Mesendoderm (in vitro differentiated cells): ENCODE data around the gene SENP3.

Source experiments
- DNase-seq: peaks from one replicate; pipeline ENCODE4 v3.0.0; 2013
- H2AK5ac ChIP-seq: 2 replicates; pipeline ENCODE4 v1.6.1; 2013; ENCODE audit warnings: low read length, inconsistent platforms
- H2BK120ac ChIP-seq: 2 replicates; pipeline ENCODE4 v1.6.1; 2013; ENCODE audit warnings: low read depth, mild to moderate bottlenecking, low read length, moderate library complexity, mixed read lengths
- H2BK15ac ChIP-seq: replicated peaks from 2 replicates; pipeline ENCODE4 v1.6.1; 2013; ENCODE audit warnings: low read depth, mild to moderate bottlenecking, moderate library complexity
- H2BK5ac ChIP-seq: 2 replicates; pipeline ENCODE4 v1.6.1; 2013; ENCODE audit warnings: low read length, inconsistent platforms
- H3K18ac ChIP-seq: 2 replicates; pipeline ENCODE4 v1.6.1; 2013; ENCODE audit warnings: mild to moderate bottlenecking, low read length, mixed read lengths
- H3K23ac ChIP-seq: one replicate; pipeline ENCODE4 v1.6.1; 2013; ENCODE audit warnings: low read length
- H3K27ac ChIP-seq: 2 replicates; pipeline ENCODE4 v1.5.1; 2013; ENCODE audit warnings: low read depth, mild to moderate bottlenecking, inconsistent platforms, low read length, moderate library complexity
- H3K27me3 ChIP-seq: 2 replicates; pipeline ENCODE4 v1.6.1; 2013; ENCODE audit warnings: low read length, control low read depth, mild to moderate bottlenecking, inconsistent platforms; ENCODE audit not compliant: insufficient read depth, poor library complexity
- H3K36me3 ChIP-seq: 2 replicates; pipeline ENCODE4 v1.6.1; 2013; ENCODE audit warnings: low read length, inconsistent platforms; ENCODE audit not compliant: control insufficient read depth, insufficient read depth
- H3K4ac ChIP-seq: one replicate; pipeline ENCODE4 v1.6.1; 2013; ENCODE audit warnings: low read depth, mild to moderate bottlenecking, low read length, moderate library complexity
- H3K4me1 ChIP-seq: 2 replicates; pipeline ENCODE4 v1.6.1; 2013; ENCODE audit warnings: low read depth, low read length, inconsistent platforms; ENCODE audit not compliant: control insufficient read depth
- H3K4me2 ChIP-seq: 2 replicates; pipeline ENCODE4 v1.6.1; 2013; ENCODE audit warnings: low read length
- H3K4me3 ChIP-seq: 2 replicates; pipeline ENCODE4 v1.5.1; 2013; ENCODE audit warnings: mild to moderate bottlenecking, low read length
- H3K56ac ChIP-seq: one replicate; pipeline ENCODE4 v1.6.1; 2013; ENCODE audit warnings: low read length
- H3K79me1 ChIP-seq: 2 replicates; pipeline ENCODE4 v1.6.1; 2013; ENCODE audit warnings: low read length, inconsistent platforms
- H3K79me2 ChIP-seq: 2 replicates; pipeline ENCODE4 v1.6.1; 2013; ENCODE audit warnings: mild to moderate bottlenecking, low read length; ENCODE audit not compliant: control insufficient read depth, insufficient read depth
- H3K9ac ChIP-seq: 2 replicates; pipeline ENCODE4 v1.6.1; 2013; ENCODE audit warnings: low read length, inconsistent platforms
- H4K5ac ChIP-seq: one replicate; pipeline ENCODE4 v1.6.1; 2013; ENCODE audit warnings: low read length
- H4K8ac ChIP-seq: one replicate; pipeline ENCODE4 v1.6.1; 2013; ENCODE audit warnings: low read depth, mild to moderate bottlenecking, control low read depth, low read length, moderate library complexity
- WGBS: extraction: QIAGEN DNeasy Blood & Tissue Kit; methylation state at CpG from one replicate; pipeline ENCODE4 v1.1.7; 2013; ENCODE audit warnings: low lambda C conversion rate, missing lambda C conversion rate; ENCODE audit not compliant: insufficient coverage; ENCODE audit errors: extremely low coverage; 5-methylcytosine and 5-hydroxymethylcytosine counted together

SENP3 gene

DNA sequence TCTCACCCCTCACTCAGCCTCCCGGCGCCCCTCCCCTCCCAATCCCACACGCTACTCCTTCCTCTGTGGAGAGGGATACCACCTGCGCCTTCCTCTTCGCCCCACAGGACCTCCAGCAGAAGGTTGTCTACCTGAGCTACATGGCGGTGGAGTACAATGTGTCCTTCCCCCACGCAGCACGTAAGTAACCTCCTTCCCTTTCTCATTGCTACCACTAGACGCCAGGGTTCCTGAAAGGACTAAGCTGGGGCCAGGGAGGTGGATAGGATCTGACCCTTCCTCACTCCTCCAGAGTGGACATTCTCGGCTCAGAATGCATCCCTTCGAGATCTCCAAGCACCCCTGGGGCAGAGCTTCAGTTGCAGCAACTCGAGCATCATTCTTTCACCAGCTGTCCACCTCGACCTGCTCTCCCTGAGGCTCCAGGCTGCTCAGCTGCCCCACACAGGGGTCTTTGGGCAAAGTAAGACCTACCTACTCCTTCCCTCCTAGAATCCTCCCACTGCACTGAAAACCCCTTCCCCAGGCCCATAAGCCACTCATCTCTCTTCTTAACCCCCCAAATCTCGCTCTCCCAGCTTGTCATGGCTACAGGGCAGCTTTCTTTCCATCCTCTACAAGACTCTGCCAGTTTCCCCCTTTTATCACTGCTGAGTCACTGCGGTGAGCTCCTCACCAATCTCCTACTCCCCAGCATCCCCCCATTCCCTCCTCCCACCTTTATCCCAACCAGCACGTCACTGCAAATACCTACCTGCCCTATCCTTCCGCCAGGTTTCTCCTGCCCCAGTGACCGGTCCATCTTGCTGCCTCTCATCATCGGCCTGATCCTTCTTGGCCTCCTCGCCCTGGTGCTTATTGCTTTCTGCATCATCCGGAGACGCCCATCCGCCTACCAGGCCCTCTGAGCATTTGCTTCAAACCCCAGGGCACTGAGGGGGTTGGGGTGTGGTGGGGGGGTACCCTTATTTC lies 19.2 kb downstream of the SENP3 start:
- no peak overlapping the region for H3K18ac ChIP-seq
- peaks cover 20% of the 10 kb centered on the region for H3K36me3 ChIP-seq
- H3K9ac ChIP-seq: no peak overlapping the region
- peaks cover 14% of the 10 kb centered on the region for H3K79me1 ChIP-seq
- H3K27me3 ChIP-seq: no peaks in the 10 kb centered on the region
- H4K5ac ChIP-seq: no peak overlapping the region
- no peak overlapping the region for H2AK5ac ChIP-seq
- H3K23ac ChIP-seq: no peak overlapping the region
- no peak overlapping the region for H2BK15ac ChIP-seq
- H3K4ac ChIP-seq: no peak overlapping the region
- H4K8ac ChIP-seq: no peak overlapping the region
- H2BK120ac ChIP-seq: no peak overlapping the region
- no peak for DNase-seq
- H3K4me1 ChIP-seq: peaks cover 7% of the 10 kb centered on the region
- peaks cover 9% of the 10 kb centered on the region for H3K79me2 ChIP-seq
- no CpG with 5 or more reads among the region's 23 CpGs for WGBS
- H3K56ac ChIP-seq: no peak overlapping the region
- no peak overlapping the region for H2BK5ac ChIP-seq
- H3K27ac ChIP-seq: no peak overlapping the region
- no peak overlapping the region for H3K4me3 ChIP-seq
- no peak overlapping the region for H3K4me2 ChIP-seq

DNA sequence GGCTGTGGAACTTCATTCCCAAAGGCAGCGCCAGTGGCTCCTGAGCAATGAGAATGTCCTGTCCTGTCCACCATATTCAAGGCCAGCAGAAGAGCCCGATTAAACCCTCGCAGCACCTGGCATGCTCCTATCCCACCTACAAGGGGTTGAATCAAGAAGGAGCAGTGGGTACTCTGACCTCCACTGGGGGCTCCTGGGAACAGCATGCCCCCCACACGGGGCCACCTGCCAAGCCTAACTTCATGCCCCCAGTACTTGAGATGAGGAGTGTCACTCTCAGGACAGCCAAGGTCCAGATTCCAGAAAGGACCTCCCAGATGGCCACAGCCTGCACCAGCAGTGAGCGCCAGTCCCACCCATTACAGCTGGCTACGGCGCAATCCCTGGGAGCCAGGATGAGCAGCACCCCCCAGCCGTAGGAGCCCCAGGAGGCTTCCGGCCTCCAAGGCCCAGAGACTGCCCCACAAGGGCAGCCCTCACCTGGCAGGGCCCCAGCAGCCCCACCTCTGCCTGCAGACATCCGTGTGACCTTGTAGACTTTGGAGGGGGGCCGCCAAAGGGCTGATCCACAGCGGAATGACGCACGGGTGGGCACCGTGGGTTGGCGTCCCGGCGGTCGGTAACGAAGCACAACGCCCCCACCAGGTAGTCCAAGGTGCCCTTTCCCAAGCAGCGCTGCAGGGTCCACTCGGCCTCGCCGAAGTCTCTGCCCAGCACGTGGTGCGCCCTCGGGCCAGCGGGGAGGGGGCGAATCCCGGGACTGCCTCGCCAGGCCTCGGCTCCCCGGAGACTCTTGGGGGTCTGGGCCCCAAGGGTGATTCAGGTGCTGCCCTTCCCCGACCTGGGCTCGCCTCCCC lies 20.9 kb downstream of the SENP3 start:
- H4K8ac ChIP-seq: peak overlapping the region; percentile 65
- peak overlapping the region; percentile 91 for H3K9ac ChIP-seq
- H3K18ac ChIP-seq: peak overlapping the region; percentile 34
- no peak overlapping the region for H3K4me3 ChIP-seq
- no peak for DNase-seq
- peak overlapping the region; percentile 89 for H3K23ac ChIP-seq
- no peak overlapping the region for H2BK15ac ChIP-seq
- H2AK5ac ChIP-seq: peak overlapping the region; percentile 96
- H3K4ac ChIP-seq: peak overlapping the region; percentile 76
- WGBS: no CpG with 5 or more reads among the region's 36 CpGs
- H3K36me3 ChIP-seq: peaks cover 8% of the 10 kb centered on the region
- H3K56ac ChIP-seq: peak overlapping the region; percentile 100
- H2BK5ac ChIP-seq: peak overlapping the region; percentile 87
- H4K5ac ChIP-seq: peak overlapping the region; percentile 39
- no peak overlapping the region for H2BK120ac ChIP-seq
- H3K79me2 ChIP-seq: peaks cover 4% of the 10 kb centered on the region
- no peaks in the 10 kb centered on the region for H3K27me3 ChIP-seq
- peaks cover 9% of the 10 kb centered on the region for H3K79me1 ChIP-seq
- peak overlapping the region; percentile 61 for H3K27ac ChIP-seq
- H3K4me1 ChIP-seq: peaks cover 7% of the 10 kb centered on the region
- H3K4me2 ChIP-seq: peak overlapping the region; percentile 20

DNA sequence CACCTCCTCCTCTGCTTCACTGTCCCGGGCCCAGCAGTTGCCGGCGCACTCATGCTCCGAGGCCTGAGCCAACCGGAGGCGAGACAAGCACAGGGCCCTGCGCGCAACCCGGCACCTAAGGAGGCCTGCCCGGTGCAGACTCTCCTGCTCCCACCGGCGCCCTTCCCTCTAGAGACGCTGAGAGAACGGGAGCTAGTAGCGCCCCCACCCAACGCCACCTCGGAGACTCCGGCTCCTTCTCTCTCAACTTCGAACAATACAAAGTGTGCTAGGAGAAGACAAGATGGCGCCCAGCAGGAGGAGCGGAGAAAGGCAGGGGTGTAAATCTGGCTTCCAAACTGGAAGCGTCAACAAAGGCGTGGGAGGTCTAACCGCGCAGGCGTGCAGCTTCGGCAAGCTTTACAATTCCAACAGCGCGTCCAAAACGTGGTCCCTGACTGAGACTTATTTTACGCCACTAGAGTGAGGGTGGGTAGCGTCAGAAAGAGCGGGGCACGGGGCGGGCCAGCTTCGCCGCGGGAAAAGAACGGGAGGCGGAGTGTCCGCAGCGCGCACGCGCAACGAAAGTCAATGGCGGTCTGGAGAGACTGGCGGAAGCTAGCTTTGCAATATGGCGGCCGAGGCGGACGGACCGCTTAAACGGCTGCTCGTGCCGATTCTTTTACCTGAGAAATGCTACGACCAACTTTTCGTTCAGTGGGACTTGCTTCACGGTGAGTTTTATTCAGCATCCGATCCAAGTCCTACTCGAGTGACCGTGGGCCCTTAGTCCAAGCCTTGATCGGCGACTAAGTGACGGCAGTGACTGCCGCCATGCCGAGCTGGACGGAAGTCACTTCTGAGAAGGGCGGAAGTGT lies 21.8 kb downstream of the SENP3 start, which contains the start of gene MPDU1:
Gene MPDU1, plus strand, starts transcription at position 600 of the 857 bp plus-strand sequence. Its CDS starts 11 bp downstream, at position 611.
- Histone ChIP-seq H3K4ac (peak within 1 kb of the TSS; percentile 88), H4K5ac (peak within 1 kb of the TSS; percentile 92), H4K8ac (peak within 1 kb of the TSS; percentile 65), H3K18ac (peak within 1 kb of the TSS; percentile 56), H2AK5ac (peak within 1 kb of the TSS; percentile 100), H3K9ac (peak within 1 kb of the TSS; percentile 94), H2BK5ac (peak within 1 kb of the TSS; percentile 93), H3K79me1 (peaks cover 9% of the 10 kb centered on the region), H3K4me3 (peak within 1 kb of the TSS; percentile 87), H3K4me2 (peak within 1 kb of the TSS; percentile 68), H3K56ac (peak within 1 kb of the TSS; percentile 100), H3K27me3 (no peaks in the 10 kb centered on the region), H2BK120ac (no peak within 1 kb of the TSS), H2BK15ac (no peak within 1 kb of the TSS), H3K4me1 (peaks cover 7% of the 10 kb centered on the region), H3K27ac (peak within 1 kb of the TSS; percentile 78), H3K79me2 (peaks cover 4% of the 10 kb centered on the region), H3K23ac (peak within 1 kb of the TSS; percentile 89), H3K36me3 (peaks cover 3% of the 10 kb centered on the region)
- WGBS: no CpG with 5 or more reads among the region's 69 CpGs
- DNase-seq: peak; percentile 97

DNA sequence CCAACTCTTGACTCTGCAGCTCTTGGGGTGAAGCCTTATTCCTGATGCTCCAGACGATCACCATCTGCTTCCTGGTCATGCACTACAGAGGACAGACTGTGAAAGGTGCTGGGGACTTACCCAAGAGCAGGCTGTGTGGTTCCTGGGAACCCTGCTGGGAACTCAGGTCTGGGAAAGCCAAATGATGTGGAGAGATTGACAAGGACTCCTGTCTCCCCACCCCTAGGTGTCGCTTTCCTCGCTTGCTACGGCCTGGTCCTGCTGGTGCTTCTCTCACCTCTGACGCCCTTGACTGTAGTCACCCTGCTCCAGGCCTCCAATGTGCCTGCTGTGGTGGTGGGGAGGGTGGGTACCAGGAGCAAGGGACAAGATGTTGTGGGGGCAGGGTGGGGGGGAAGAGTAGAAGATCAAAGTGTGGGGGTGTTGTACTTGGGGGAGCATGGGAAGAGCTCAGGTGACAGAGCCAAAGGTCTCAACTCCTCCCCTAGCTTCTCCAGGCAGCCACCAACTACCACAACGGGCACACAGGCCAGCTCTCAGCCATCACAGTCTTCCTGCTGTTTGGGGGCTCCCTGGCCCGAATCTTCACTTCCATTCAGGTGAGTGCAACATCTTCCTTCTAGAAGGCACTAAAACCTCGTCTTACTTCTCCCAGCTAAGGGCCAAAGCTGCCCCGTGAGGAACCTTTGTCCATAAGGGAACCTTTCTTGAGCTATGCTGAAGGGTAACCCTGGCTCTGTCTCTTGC lies 25.1 kb downstream of the SENP3 start:
- Histone ChIP-seq H3K36me3 (peaks cover 1% of the 10 kb centered on the region), H2BK15ac (no peak overlapping the region), H3K9ac (no peak overlapping the region), H3K4me2 (no peak overlapping the region), H3K27ac (no peak overlapping the region), H4K5ac (no peak overlapping the region), H3K4me3 (no peak overlapping the region), H2AK5ac (no peak overlapping the region), H3K56ac (no peak overlapping the region), H3K18ac (no peak overlapping the region), H3K79me2 (peaks cover 5% of the 10 kb centered on the region), H3K27me3 (no peaks in the 10 kb centered on the region), H4K8ac (no peak overlapping the region), H3K23ac (no peak overlapping the region), H3K79me1 (peaks cover 7% of the 10 kb centered on the region), H3K4ac (no peak overlapping the region), H2BK5ac (no peak overlapping the region), H3K4me1 (peaks cover 10% of the 10 kb centered on the region), H2BK120ac (no peak overlapping the region)
- no CpG with 5 or more reads among the region's 9 CpGs for whole genome bisulfite sequencing
- peak; percentile 71 for DNase-seq
